Measurements from ENCODE around the gene ZNF432.

Gene ZNF432

GRCh38 chr19:52086481-52086880, 37.8 kb upstream of the ZNF432 start:
- H3K79me2 ChIP-seq (ENCODE audit: insufficient read depth, low read depth): no peaks in the 10 kb centered on the region
- H3K27ac ChIP-seq: no peak overlapping the region
- H3K4me2 ChIP-seq: no peak overlapping the region
- H3K27me3 ChIP-seq (ENCODE audit: insufficient read depth, low read depth): no peaks in the 10 kb centered on the region
- H3K36me3 ChIP-seq (ENCODE audit: insufficient read depth): peaks cover 9% of the 10 kb centered on the region; the same call in 1 of the 2 replicates
- no peak for TF ChIP-seq CTCF (conservative IDR thresholded peaks at IDR 0.05; ENCODE audit: low read depth, low read length)
- H3K4me3 ChIP-seq (IDR thresholded peaks at IDR 0.05; ENCODE audit: insufficient read depth, low read depth, low read length): no peak overlapping the region
- no peak overlapping the region for H2AFZ ChIP-seq (ENCODE audit: low read depth)
- no peak overlapping the region for H3K9ac ChIP-seq
- H3K4me1 ChIP-seq (ENCODE audit: low read depth, poor library complexity, severe bottlenecking): no peaks in the 10 kb centered on the region
- H4K20me1 ChIP-seq (ENCODE audit: insufficient read depth): no peaks in the 10 kb centered on the region

GRCh38 chr19:52070496-52070895, 21.9 kb upstream of the ZNF432 start:
- no peak overlapping the region for H3K9ac ChIP-seq
- no peaks in the 10 kb centered on the region for H3K27me3 ChIP-seq (ENCODE audit: insufficient read depth, low read depth)
- H3K4me3 ChIP-seq (IDR thresholded peaks at IDR 0.05; ENCODE audit: insufficient read depth, low read depth, low read length): no peak overlapping the region
- no peak for TF ChIP-seq CTCF (conservative IDR thresholded peaks at IDR 0.05; ENCODE audit: low read depth, low read length)
- no peaks in the 10 kb centered on the region for H3K4me1 ChIP-seq (ENCODE audit: low read depth, poor library complexity, severe bottlenecking)
- H2AFZ ChIP-seq (ENCODE audit: low read depth): no peak overlapping the region
- H3K27ac ChIP-seq: no peak overlapping the region
- H3K4me2 ChIP-seq: no peak overlapping the region
- H4K20me1 ChIP-seq (ENCODE audit: insufficient read depth): no peaks in the 10 kb centered on the region
- H3K36me3 ChIP-seq (ENCODE audit: insufficient read depth): peaks cover 19% of the 10 kb centered on the region; the same call in 1 of the 2 replicates
- no peaks in the 10 kb centered on the region for H3K79me2 ChIP-seq (ENCODE audit: insufficient read depth, low read depth)

- Histone ChIP-seq H3K27ac (no peak overlapping the region), H2AFZ (ENCODE audit: low read depth) (no peak overlapping the region), H3K27me3 (ENCODE audit: insufficient read depth, low read depth) (no peaks in the 10 kb centered on the region), H3K36me3 (ENCODE audit: insufficient read depth) (peaks cover 19% of the 10 kb centered on the region; the same call in 1 of the 2 replicates), H3K79me2 (ENCODE audit: insufficient read depth, low read depth) (no peaks in the 10 kb centered on the region), H3K4me3 (IDR thresholded peaks at IDR 0.05; ENCODE audit: insufficient read depth, low read depth, low read length) (no peak overlapping the region), H4K20me1 (ENCODE audit: insufficient read depth) (no peaks in the 10 kb centered on the region), H3K4me1 (ENCODE audit: low read depth, poor library complexity, severe bottlenecking) (no peaks in the 10 kb centered on the region), H3K9ac (no peak overlapping the region), H3K4me2 (no peak overlapping the region)
- TF ChIP-seq CTCF (conservative IDR thresholded peaks at IDR 0.05; ENCODE audit: low read depth, low read length): no peak
Measured at GRCh38 chr19:52069653-52070052, 21.0 kb upstream of the ZNF432 start.

- H3K36me3 ChIP-seq (ENCODE audit: insufficient read depth): peaks cover 11% of the 10 kb centered on the region; the same call in 1 of the 2 replicates
Measured at GRCh38 chr19:52066258-52066863, 17.7 kb upstream of the ZNF432 start.

More at GRCh38 chr19:52066258-52066863, 17.7 kb upstream of the ZNF432 start:
- H3K4me1 ChIP-seq (ENCODE audit: low read depth, poor library complexity, severe bottlenecking): no peaks in the 10 kb centered on the region
- H3K9ac ChIP-seq: no peak overlapping the region
- H3K27me3 ChIP-seq (ENCODE audit: insufficient read depth, low read depth): no peaks in the 10 kb centered on the region
- H3K27ac ChIP-seq: no peak overlapping the region
- no peak overlapping the region for H3K4me3 ChIP-seq (IDR thresholded peaks at IDR 0.05; ENCODE audit: insufficient read depth, low read depth, low read length)
- no peaks in the 10 kb centered on the region for H4K20me1 ChIP-seq (ENCODE audit: insufficient read depth)
- no peak for TF ChIP-seq CTCF (conservative IDR thresholded peaks at IDR 0.05; ENCODE audit: low read depth, low read length)
- H3K4me2 ChIP-seq: no peak overlapping the region
- H2AFZ ChIP-seq (ENCODE audit: low read depth): no peak overlapping the region
- no peaks in the 10 kb centered on the region for H3K79me2 ChIP-seq (ENCODE audit: insufficient read depth, low read depth)

Measured in KMS-11 (cell line).